ENCODE data around the gene STUM.

Gene STUM

GRCh38 chr1:226654668-226655055 is 106.1 kb downstream of the STUM start:
- DNase-seq (ENCODE audit: low spot score), result no peak

GRCh38 chr1:226655251-226656163 is 106.9 kb downstream of the STUM start:
- no peak for DNase-seq (ENCODE audit: low spot score)

GRCh38 chr1:226656201-226656600 is 107.6 kb downstream of the STUM start:
- no peak for DNase-seq (ENCODE audit: low spot score)

- DNase-seq (ENCODE audit: low spot score), result peak; percentile 90
These were observed 108.2 kb downstream of the STUM start for GRCh38 chr1:226656601-226657277.

GRCh38 chr1:226657895-226658545 is 109.5 kb downstream of the STUM start:
- no peak for DNase-seq (ENCODE audit: low spot score)

GRCh38 chr1:226658546-226659125 is 110.1 kb downstream of the STUM start:
- no peak for DNase-seq (ENCODE audit: low spot score)
